Measurements from ENCODE around the gene CROCC.

DNA sequence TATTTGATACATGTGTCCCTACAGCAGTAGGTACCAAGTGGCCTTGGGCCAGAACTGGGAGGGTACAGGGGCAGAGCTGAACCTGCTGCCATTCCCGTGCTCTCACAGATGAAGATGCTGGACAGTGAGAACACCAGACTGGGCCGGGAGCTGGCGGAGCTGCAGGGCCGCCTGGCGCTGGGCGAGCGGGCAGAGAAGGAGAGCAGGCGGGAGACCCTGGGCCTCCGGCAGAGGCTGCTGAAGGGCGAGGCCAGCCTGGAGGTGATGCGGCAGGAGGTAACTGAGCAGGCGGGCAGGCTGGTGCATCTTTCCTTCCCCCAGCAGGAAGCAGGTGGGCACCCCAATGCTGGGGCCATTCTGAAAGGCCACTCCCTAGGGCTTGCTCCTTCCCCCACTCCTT, 36.7 kb downstream of the CROCC start:
- TF ChIP-seq, protein P1, sequence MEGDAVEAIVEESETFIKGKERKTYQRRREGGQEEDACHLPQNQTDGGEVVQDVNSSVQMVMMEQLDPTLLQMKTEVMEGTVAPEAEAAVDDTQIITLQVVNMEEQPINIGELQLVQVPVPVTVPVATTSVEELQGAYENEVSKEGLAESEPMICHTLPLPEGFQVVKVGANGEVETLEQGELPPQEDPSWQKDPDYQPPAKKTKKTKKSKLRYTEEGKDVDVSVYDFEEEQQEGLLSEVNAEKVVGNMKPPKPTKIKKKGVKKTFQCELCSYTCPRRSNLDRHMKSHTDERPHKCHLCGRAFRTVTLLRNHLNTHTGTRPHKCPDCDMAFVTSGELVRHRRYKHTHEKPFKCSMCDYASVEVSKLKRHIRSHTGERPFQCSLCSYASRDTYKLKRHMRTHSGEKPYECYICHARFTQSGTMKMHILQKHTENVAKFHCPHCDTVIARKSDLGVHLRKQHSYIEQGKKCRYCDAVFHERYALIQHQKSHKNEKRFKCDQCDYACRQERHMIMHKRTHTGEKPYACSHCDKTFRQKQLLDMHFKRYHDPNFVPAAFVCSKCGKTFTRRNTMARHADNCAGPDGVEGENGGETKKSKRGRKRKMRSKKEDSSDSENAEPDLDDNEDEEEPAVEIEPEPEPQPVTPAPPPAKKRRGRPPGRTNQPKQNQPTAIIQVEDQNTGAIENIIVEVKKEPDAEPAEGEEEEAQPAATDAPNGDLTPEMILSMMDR (IDR thresholded peaks at IDR 0.05): no peak
- TF ChIP-seq POLR2A (IDR thresholded peaks at IDR 0.05): no peak

All from transverse colon (tissue), 3 donors.